HFFc6 (cell line): ENCODE data around the gene ZNF148. TPM values are rescaled to one million over a fixed set of nuclear protein-coding genes. Genes with fewer than 3 reads are reported as not detected.
A peak's percentile ranks its signal among the peaks of the same experiment; 100 is the strongest.

Experiments used
- DNase-seq: peaks from one replicate; pipeline ENCODE4 v3.0.0-alpha.2; 2018
- H3K27ac Mint-ChIP-seq: 2 replicates; pipeline ENCODE4 v1.8.0; 2020; ENCODE audit warnings: mild to moderate bottlenecking, mixed read lengths
- H3K27me3 Mint-ChIP-seq: 2 replicates; pipeline ENCODE4 v1.8.0; 2021; ENCODE audit warnings: mild to moderate bottlenecking, moderate library complexity, mixed read lengths; ENCODE audit not compliant: insufficient read depth
- H3K36me3 Mint-ChIP-seq: 2 replicates; pipeline ENCODE4 v1.8.0; 2021; ENCODE audit warnings: low read depth, mixed read lengths
- H3K4me1 Mint-ChIP-seq: 2 replicates; pipeline ENCODE4 v1.8.0; 2020; ENCODE audit warnings: low read depth, mixed read lengths
- H3K4me3 Mint-ChIP-seq: 2 replicates; pipeline ENCODE4 v1.8.0; 2020; ENCODE audit warnings: mild to moderate bottlenecking, moderate library complexity, mixed read lengths
- H3K9me3 Mint-ChIP-seq: 2 replicates; pipeline ENCODE4 v1.8.0; 2020; ENCODE audit warnings: mild to moderate bottlenecking, mixed read lengths
- CTCF ChIP-seq: fragments of 200-600 bp; sonication (generic); IDR thresholded peaks from 2 replicates; pipeline ENCODE4 v1.5.0; 2021; ENCODE audit warnings: antibody characterized with exemption, mild to moderate bottlenecking
- total RNA-seq, 6 experiments: library from RNA; stranded (reverse); fragmentation: NEBNext Ultra II Directional; extraction: Animal tissue kit (Norgen Biotek cat#: 25700); gene quantifications; 2 replicates in 1 of 6; 3 replicates in 5 of 6; pipeline ENCODE4 v1.2.3, GENCODE V29; 2021

Gene ZNF148
- total RNA-seq, 6 experiments from 2014 or later, result 41.4 to 51.4 (median 47.5) TPM

DNA sequence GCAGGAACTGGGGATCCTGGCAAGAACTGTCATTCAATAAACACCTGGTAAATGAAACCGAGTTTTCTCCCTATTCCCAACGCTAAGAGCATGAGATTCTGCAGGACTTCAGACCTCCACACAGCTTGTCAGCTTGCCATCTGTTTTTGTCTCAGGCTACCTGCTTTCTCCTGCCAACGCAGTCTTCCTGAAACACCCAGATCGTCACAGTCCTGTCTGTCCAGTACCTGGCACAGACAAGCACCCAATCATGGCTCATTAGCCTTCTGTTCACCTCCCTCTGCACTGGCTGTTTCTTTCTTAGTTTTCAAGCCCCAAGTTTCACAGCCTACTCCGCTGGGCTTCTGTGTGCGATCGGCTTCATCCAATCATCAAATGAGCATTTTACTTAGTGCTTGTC, 167.6 kb downstream of the ZNF148 start:
- Mint-ChIP-seq H3K27me3 (peaks cover 2% of the 10 kb centered on the region), H3K4me1 (peaks cover 34% of the 10 kb centered on the region), H3K9me3 (no peaks in the 10 kb centered on the region), H3K27ac (no peak overlapping the region), H3K36me3 (no peaks in the 10 kb centered on the region), H3K4me3 (no peak overlapping the region)
- no peak for DNase-seq
- no peak for TF ChIP-seq CTCF

DNA sequence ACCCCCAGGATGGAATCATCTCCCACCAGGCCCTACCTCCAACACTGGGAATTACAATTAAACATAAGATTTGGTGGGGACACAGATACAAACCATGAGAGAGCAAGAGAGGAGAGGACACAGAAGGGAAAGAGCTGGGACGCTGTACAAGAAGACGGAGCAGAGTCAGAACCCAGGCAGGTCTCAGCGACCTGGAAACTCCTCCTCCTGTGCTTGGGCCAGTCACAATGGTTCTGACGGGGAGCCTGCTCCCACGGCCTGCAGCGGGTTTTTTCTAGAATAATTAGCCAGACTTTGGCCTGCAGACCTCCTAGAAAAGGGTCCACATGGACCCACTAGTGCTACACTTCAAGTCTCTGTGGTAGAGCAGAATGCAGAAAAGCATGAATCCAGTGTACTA, 168.2 kb downstream of the ZNF148 start:
- Mint-ChIP-seq H3K36me3 (no peaks in the 10 kb centered on the region), H3K9me3 (no peaks in the 10 kb centered on the region), H3K4me3 (no peak overlapping the region), H3K4me1 (peaks cover 34% of the 10 kb centered on the region), H3K27ac (no peak overlapping the region), H3K27me3 (peaks cover 2% of the 10 kb centered on the region)
- no peak for TF ChIP-seq CTCF
- DNase-seq, result no peak

DNA sequence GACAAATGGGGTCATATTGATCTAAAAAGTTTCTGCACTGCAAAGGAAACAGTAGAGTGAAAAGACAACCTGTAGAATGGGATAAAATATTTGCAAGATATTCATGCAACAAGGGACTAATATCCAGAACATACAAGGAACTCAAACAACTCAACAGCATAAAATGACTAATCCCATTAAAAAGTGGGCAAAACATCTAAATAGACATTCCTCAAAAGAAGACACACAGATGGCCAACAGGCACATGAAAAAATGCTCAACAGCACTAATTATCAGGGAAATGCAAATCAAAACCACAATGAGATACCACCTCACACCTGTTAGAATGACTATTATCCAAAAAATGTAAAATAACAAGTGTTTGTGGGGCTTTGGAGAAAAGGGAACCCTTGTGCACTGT, 171.4 kb downstream of the ZNF148 start:
- no peaks in the 10 kb centered on the region for H3K9me3 Mint-ChIP-seq
- no peaks in the 10 kb centered on the region for H3K36me3 Mint-ChIP-seq
- TF ChIP-seq CTCF, result no peak
- no peaks in the 10 kb centered on the region; the same call in 1 of the 2 replicates for H3K27me3 Mint-ChIP-seq
- no peak overlapping the region for H3K4me3 Mint-ChIP-seq
- DNase-seq, result no peak
- peaks cover 19% of the 10 kb centered on the region for H3K4me1 Mint-ChIP-seq
- no peak overlapping the region for H3K27ac Mint-ChIP-seq

DNA sequence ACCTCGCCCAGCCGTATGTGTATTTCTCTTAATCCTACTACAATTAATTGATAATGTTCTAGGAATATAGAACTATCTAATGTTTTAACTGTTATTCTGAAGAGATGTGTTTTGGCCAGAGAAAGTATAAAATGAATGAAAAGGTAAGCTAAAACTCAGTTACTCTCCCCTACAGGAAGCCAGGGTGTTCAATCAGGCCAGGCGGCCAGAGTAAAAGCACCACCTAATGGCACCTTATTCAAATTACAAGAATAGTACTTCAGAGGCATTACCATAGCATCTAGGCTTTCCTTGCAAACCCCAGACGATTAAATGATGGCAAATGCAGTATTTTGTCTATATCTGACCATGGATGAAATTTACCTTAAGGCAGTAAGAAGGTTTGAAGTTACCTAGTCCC, 172.9 kb downstream of the ZNF148 start:
- DNase-seq, result no peak
- Mint-ChIP-seq H3K4me3 (no peak overlapping the region), H3K4me1 (peaks cover 10% of the 10 kb centered on the region), H3K9me3 (no peaks in the 10 kb centered on the region), H3K36me3 (no peaks in the 10 kb centered on the region), H3K27me3 (no peaks in the 10 kb centered on the region; the same call in 1 of the 2 replicates), H3K27ac (no peak overlapping the region)
- peak; percentile 62 for TF ChIP-seq CTCF

DNA sequence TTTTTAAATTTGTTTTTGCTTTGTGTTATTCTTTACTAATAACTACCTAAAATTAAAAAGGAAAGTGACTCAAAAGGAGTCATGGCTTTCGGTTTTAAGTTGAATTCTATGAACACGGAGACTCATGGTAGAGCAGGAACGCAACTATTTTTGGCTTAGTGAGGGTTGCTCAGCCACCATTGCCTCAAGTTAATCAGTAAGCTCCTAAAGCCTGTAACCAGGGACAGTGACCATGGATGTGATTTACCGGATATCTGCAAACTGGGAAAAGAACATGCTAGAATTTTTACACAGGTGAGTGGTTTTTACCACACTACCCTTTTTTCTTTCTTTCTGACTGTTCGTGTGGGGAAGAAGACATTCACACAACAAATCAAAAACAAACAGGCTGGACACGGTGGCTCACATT, 174.4 kb downstream of the ZNF148 start:
- Mint-ChIP-seq H3K4me1 (peaks cover 10% of the 10 kb centered on the region), H3K27ac (no peak overlapping the region), H3K4me3 (no peak overlapping the region), H3K36me3 (no peaks in the 10 kb centered on the region), H3K9me3 (no peaks in the 10 kb centered on the region), H3K27me3 (no peaks in the 10 kb centered on the region)
- DNase-seq, result no peak
- no peak for TF ChIP-seq CTCF
